SH-SY5Y (cell line): ENCODE measurements around the gene SLCO4A1.

Source experiments
- GATA2 ChIP-seq: IDR thresholded peaks from 2 replicates; pipeline ENCODE4 v1.6.1; 2011; ENCODE audit warnings: mild to moderate bottlenecking, low read depth, low read length
- GATA3 ChIP-seq: IDR thresholded peaks from 2 replicates; pipeline ENCODE4 v1.6.1; 2011; ENCODE audit warnings: low read depth, mild to moderate bottlenecking, low read length, moderate library complexity

The SLCO4A1 gene

GRCh38 chr20:62644802-62645496, 2.6 kb downstream of the SLCO4A1 start:
- TF ChIP-seq GATA2 (no peak), GATA3 (no peak)

- TF ChIP-seq GATA3, result no peak
- TF ChIP-seq GATA2, result no peak
These were observed 3.3 kb downstream of the SLCO4A1 start for GRCh38 chr20:62645613-62646012.

GRCh38 chr20:62646851-62647520, 4.7 kb downstream of the SLCO4A1 start:
- TF ChIP-seq GATA2 (no peak), GATA3 (no peak)

GRCh38 chr20:62647521-62648317, 5.4 kb downstream of the SLCO4A1 start:
- no peak for TF ChIP-seq GATA3
- no peak for TF ChIP-seq GATA2

GRCh38 chr20:62648318-62648995, 6.2 kb downstream of the SLCO4A1 start:
- no peak for TF ChIP-seq GATA3
- no peak for TF ChIP-seq GATA2

GRCh38 chr20:62649140-62649539, 6.8 kb downstream of the SLCO4A1 start:
- TF ChIP-seq GATA3 (no peak), GATA2 (no peak)

GRCh38 chr20:62650551-62651284, 8.4 kb downstream of the SLCO4A1 start:
- TF ChIP-seq GATA2 (no peak), GATA3 (no peak)

GRCh38 chr20:62651285-62652021, 9.2 kb downstream of the SLCO4A1 start:
- TF ChIP-seq GATA2, result peak; percentile 97
- no peak; the same call in 1 of the 2 replicates for TF ChIP-seq GATA3

GRCh38 chr20:62652041-62652893, 10.0 kb downstream of the SLCO4A1 start:
- TF ChIP-seq GATA2 (no peak), GATA3 (no peak)

- TF ChIP-seq GATA2, result no peak
- TF ChIP-seq GATA3, result no peak
These were observed 10.6 kb downstream of the SLCO4A1 start for GRCh38 chr20:62652894-62653305.

- no peak for TF ChIP-seq GATA2
- no peak for TF ChIP-seq GATA3
These were observed 11.1 kb downstream of the SLCO4A1 start for GRCh38 chr20:62653373-62653772.
